DND-41 (cell line): ENCODE measurements around the gene METTL26.

ENCODE experiments used
- CTCF ChIP-seq: IDR thresholded peaks from 2 replicates; pipeline ENCODE4 v1.5.1; 2012; ENCODE audit warnings: borderline replicate concordance, low read length, moderate library complexity, mild to moderate bottlenecking; ENCODE audit not compliant: poor library complexity, severe bottlenecking; ENCODE audit errors: extremely low read depth
- EZH2 ChIP-seq: IDR thresholded peaks from 3 replicates; pipeline ENCODE4 v1.6.1; 2012; ENCODE audit warnings: borderline replicate concordance, low read depth, mild to moderate bottlenecking, moderate library complexity, low read length, inconsistent platforms; ENCODE audit not compliant: severe bottlenecking

GRCh38 chr16:660132-660458, 24.0 kb upstream of the METTL26 start:
- TF ChIP-seq CTCF (no peak), EZH2 (no peak)
